WTC11 (cell line): Measurements from ENCODE around the gene PRRT4.

Experiments used
- FOXP4 ChIP-seq: sonication (generic); formaldehyde crosslinking; IDR thresholded peaks from 2 replicates; pipeline ENCODE4 v1.8.0; 2022; ENCODE audit warnings: mild to moderate bottlenecking, missing genetic modification reagents
- MAX ChIP-seq: sonication (generic); formaldehyde crosslinking; IDR thresholded peaks from 2 replicates; pipeline ENCODE4 v1.8.0; 2022; ENCODE audit warnings: mild to moderate bottlenecking, missing genetic modification reagents
- SMAD4 ChIP-seq: sonication (generic); formaldehyde crosslinking; IDR thresholded peaks from 2 replicates; pipeline ENCODE4 v1.8.0; 2022; ENCODE audit warnings: mild to moderate bottlenecking, missing genetic modification reagents
- SP1 ChIP-seq: sonication (generic); formaldehyde crosslinking; conservative IDR thresholded peaks from 2 replicates; pipeline ENCODE4 v1.8.1; 2022; ENCODE audit warnings: missing genetic modification reagents
- ZNF263 ChIP-seq: sonication (generic); formaldehyde crosslinking; IDR thresholded peaks from 2 replicates; pipeline ENCODE4 v1.8.1; 2022; ENCODE audit warnings: low read depth, mild to moderate bottlenecking, moderate library complexity, missing genetic modification reagents
- ZNF396 ChIP-seq: fragments of 250-450 bp; sonication (Bioruptor Pico); IDR thresholded peaks from 2 replicates; pipeline ENCODE4 v1.8.0; 2021; ENCODE audit warnings: mild to moderate bottlenecking, moderate library complexity, borderline replicate concordance
- ZNF423 ChIP-seq: fragments of 250-450 bp; sonication (Bioruptor Pico); IDR thresholded peaks from 2 replicates; pipeline ENCODE4 v2.1.2; 2022; ENCODE audit warnings: mild to moderate bottlenecking, moderate library complexity
- TF ChIP-seq, protein P1 (sequence below): sonication (generic); formaldehyde crosslinking; IDR thresholded peaks from 2 replicates; pipeline ENCODE4 v1.8.0; 2022; ENCODE audit warnings: mild to moderate bottlenecking, missing genetic modification reagents
- TF ChIP-seq, protein P2 (sequence below): fragments of 200-600 bp; IDR thresholded peaks from 2 replicates; pipeline ENCODE4 v1.8.0; 2022; ENCODE audit warnings: antibody characterized with exemption

GRCh38 chr7:128335730-128336129, 25.8 kb downstream of the PRRT4 start:
- TF ChIP-seq ZNF263 (no peak), SMAD4 (CRISPR knock-in tag) (no peak), ZNF423 (no peak), SP1 (CRISPR knock-in tag) (no peak), MAX (CRISPR knock-in tag) (no peak), ZNF396 (CRISPR knock-in tag) (no peak), FOXP4 (CRISPR knock-in tag) (no peak)
- TF ChIP-seq, protein P1, sequence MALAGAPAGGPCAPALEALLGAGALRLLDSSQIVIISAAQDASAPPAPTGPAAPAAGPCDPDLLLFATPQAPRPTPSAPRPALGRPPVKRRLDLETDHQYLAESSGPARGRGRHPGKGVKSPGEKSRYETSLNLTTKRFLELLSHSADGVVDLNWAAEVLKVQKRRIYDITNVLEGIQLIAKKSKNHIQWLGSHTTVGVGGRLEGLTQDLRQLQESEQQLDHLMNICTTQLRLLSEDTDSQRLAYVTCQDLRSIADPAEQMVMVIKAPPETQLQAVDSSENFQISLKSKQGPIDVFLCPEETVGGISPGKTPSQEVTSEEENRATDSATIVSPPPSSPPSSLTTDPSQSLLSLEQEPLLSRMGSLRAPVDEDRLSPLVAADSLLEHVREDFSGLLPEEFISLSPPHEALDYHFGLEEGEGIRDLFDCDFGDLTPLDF (CRISPR knock-in tag): no peak
- TF ChIP-seq, protein P2, sequence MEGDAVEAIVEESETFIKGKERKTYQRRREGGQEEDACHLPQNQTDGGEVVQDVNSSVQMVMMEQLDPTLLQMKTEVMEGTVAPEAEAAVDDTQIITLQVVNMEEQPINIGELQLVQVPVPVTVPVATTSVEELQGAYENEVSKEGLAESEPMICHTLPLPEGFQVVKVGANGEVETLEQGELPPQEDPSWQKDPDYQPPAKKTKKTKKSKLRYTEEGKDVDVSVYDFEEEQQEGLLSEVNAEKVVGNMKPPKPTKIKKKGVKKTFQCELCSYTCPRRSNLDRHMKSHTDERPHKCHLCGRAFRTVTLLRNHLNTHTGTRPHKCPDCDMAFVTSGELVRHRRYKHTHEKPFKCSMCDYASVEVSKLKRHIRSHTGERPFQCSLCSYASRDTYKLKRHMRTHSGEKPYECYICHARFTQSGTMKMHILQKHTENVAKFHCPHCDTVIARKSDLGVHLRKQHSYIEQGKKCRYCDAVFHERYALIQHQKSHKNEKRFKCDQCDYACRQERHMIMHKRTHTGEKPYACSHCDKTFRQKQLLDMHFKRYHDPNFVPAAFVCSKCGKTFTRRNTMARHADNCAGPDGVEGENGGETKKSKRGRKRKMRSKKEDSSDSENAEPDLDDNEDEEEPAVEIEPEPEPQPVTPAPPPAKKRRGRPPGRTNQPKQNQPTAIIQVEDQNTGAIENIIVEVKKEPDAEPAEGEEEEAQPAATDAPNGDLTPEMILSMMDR: no peak
